ENCODE data around the gene COX14. TPM values are rescaled to one million over a fixed set of nuclear protein-coding genes. Genes with fewer than 3 reads are reported as not detected.

COX14 gene
- polyA plus RNA-seq, 3 donors, result 49.0 to 57.9 (median 52.4) TPM

GRCh38 chr12:50104417-50105366 lies 7.3 kb upstream of the COX14 start:
- DNase-seq, result no peak

DNA sequence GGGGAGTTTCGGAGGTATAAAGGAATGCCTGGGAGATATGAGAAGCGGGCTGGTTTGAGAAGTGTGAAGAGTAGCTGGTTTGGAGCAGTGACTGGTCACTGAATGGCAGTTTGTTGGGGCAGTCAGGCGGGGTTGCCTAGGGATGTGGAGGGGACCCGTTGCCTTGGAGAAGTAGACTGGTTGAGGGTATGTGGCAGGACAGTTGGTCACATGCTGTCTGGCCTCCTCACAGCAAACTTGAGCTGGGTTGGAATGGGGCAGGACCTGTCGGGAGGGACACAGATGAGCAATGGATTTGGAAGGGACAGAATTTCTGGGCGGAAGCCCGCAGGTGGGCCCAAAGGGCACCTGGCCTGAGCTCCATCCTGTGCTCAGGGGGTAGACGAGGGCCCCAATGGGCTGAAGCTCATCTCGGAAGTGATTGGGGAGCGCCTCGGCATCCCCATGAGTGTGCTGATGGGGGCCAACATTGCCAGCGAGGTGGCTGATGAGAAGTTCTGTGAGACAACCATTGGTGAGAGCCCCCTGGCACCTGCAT lies 6.1 kb upstream of the COX14 start:
- no peak for DNase-seq

GRCh38 chr12:50106907-50107306 lies 5.1 kb upstream of the COX14 start:
- DNase-seq, result no peak

GRCh38 chr12:50107416-50108268 lies 4.4 kb upstream of the COX14 start:
- DNase-seq, result no peak

DNA sequence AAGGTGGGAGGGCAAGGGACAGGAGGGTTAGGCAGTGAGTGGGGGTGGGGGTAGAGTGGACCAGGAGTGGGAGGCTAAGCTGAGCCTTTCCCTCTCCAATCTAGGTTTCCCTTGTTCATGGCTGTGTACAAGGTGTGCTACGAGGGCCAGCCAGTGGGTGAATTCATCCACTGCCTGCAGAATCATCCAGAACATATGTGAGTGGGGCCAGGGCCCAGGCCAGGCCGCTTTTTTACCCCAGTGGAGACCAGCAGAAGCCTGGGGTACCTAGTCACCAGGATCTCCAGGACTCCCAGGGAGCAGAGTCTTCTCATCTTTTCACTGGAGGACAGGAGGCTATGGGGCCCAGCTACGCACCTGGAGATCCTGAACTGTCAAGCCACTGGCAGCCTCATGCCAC lies 2.7 kb upstream of the COX14 start:
- DNase-seq, result no peak

DNA sequence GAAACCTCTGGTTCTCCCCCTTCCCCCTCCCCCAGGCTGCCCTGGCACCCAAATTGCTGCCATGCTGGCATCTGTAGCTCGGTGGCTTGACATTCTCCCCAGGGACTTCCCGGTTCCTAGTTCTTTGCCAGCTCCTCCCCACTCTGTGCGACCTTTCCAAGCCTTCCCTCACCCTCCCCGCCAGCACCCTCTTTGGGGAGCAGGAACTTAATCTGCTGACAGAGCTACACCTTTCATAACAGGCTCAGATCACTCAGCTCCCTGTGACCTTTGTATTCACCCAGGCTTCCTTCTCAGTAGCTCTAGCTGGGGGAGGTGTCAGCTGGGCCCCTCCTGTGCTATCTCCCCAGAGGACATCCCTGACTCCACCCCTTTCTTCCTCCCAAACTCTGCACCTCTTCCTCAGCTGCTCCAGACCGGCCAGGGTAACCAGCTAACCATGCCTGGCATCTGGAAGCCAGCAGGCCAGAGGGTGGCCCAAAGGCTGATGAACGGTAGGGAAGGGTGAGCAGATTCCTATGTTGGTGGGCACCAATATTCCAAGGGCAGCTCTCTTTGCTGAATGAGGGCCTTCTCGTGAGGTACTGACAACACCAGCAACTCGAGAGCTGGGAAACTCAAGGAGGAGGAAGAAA lies 1.8 kb upstream of the COX14 start:
- DNase-seq, result no peak

DNA sequence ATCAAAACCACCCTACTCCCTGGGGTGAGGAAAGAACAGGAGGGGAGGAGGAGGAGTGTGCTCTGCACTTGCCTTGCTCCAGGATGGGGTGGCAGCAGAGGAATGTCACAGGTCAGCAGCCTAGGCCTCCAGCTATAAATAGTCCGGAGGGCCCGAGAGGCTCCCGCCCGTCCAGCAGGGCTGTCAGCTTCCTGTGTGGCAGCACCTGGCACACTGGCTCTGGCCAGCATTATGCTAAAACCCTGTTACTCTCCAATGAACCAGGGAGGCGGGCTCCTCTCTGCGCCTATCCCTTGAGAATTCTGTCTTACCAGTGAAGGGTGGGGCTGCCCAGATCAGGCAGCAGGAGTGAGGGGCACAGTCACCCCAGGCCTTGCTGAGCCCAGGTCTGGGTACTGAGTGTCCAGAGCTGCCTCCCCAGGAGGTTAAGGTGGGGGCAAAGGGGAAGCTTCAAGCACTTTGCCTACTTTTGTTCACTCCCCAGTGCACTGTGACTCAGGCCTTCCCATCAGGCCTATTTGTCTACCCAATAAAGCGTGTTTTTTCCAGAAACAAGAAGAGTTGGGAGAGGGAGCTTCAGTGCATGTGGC lies 1.2 kb upstream of the COX14 start:
- DNase-seq, result peak; percentile 87

DNA sequence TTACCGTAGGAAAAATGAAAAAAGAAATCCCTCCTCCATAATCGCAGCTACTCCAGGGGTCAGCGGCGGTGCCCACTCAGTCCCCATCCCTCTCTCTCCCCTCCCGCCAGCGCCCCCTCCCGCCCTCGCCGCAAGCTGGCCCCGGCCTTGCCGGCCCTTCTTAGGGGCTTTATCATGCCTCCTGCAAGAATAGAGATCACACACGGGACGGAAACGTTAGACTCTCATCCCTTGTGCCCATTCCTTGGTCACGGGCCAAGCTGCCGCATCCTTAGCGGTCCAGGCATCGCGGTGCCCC lies 692 bp upstream of the COX14 start:
- no peak for DNase-seq

DNA sequence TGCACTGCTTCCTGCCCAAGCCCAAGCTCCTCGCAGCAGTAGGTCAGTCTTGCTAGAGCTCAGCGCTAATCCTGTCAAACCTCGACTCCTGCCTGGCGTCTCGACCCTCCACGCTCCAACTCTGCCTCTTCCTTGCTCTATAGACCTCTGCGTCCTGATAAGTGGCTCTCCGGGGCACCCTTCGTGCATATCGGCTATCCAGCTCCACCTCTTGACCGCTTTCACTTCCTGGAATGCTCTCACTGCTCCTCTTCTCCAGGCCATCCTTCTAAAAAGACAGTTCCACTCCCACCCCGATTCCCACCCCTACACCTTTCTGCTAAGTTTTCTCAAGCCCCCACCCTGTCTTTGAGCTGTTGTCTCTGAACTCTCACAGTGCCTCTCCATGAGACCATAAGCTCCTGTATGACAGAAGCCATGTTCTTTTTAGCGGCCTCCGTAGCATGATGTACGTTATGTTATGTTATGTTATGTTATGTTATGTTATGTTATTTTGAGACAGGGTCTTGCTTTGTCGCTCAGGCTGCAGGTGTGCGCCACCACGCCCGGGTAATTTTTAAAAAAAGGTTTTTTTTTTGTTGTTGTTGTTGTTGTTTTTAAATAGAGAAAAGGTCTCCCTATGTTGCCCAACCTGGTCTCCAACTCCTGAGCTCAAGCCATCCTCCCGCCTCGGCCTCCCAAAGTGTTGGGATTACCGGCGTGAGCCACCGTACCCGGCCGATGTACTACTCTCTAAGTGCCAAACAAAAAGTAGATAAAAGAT lies 601 bp downstream of the COX14 start:
- peak; percentile 26 for DNase-seq

GRCh38 chr12:50117057-50117622 lies 5.1 kb downstream of the COX14 start:
- no peak for DNase-seq

DNA sequence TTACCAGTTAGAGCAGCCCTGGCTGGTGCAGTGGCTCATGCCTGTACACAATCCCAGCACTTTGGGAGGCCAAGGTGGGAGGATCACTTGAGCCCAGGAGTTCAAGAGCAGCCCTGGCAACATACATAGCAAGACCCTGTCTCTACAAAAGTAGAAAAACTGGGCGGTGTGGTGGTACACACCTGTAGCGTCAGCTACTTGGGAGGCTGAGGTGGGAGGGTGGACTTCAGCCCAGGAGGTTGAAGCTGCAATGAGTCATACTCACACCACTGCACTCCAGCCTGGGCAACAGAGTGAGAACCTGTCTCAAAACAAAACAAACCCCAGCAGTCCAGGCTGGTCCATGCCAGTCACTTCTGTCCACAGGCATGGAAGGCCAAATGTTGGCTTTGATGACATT lies 7.4 kb downstream of the COX14 start:
- DNase-seq, result no peak

DNA sequence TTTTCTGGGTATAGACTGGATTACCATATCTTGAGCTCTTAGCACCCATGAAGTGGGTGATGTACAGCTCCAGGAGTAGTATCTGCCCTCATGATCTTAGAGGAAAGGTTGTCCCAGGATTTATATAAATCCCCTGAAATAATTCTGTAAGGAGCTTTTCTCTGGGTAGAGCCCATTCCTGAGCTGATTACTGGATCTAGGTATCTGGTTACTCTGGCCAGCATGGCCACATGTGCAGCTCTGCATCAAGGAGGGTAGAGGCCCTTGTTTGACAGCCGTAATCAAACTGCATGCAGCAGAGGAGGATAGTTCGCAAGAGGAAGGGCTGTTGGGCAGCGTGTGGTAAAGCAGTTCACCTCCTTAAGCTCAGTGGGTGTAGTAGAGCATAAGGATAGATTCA lies 8.5 kb downstream of the COX14 start:
- no peak for DNase-seq

- no peak for DNase-seq
Measured at GRCh38 chr12:50120953-50121352, 8.9 kb downstream of the COX14 start.

GRCh38 chr12:50121641-50122040 lies 9.6 kb downstream of the COX14 start:
- no peak for DNase-seq

DNA sequence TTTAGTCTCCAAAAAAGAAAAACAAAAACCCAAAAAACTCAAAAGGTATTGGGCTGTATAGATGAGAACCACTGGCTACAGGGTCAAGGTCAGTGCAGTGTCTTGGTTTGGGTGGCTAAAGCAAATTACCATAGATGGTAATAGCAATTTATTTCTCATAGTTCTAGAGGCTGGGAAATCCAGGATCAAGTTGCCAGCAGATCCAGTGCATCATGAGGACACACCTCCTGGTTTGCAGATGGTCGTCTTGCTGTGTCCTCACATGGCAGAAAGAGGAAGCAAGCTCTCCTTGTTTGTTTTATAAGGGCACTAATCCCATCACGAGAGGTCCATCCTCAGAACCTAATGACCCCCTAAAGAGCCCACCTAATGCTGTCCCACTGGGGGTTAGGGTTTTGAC lies 11.2 kb downstream of the COX14 start:
- no peak for DNase-seq

DNA sequence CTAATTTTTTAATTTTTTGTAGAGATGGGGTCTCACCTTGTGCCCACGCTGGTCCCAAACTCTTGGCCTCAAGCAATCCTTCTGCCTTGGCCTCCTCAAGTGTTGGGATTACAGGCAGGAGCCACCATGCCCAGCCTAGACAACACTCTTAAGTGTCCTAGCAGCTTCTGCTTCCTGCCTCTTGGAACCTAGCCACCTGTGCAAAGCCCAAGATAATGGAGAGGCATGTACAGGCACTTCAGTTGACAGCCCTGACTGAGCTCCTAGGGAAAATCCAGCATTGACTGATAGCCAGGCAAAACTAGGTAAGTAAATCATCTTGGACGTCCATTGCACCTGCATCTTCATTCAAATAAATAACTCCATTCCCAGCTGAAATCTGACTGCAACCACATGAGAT lies 15.5 kb downstream of the COX14 start:
- DNase-seq, result no peak

DNA sequence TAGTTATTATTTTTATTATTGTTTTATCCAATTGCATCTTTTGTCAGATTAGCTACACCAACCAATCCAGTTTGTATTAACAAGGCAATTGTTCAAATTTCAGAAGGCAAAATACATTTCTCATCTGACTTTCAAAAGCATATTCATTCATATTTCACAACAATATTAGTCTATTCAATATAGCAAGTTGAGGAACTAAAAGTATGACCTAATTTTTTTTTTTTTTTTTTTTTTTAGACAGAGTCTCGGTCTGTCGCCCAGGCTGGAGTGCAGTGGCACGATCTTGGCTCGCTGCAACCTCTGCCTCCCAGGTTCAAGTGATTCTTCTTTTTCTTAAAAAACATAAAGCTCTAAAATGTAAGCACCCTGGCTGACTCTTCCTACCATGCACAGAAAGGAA lies 17.3 kb downstream of the COX14 start:
- DNase-seq, result no peak

- DNase-seq, result no peak
Measured at GRCh38 chr12:50132505-50133135, 20.6 kb downstream of the COX14 start.

GRCh38 chr12:50142993-50143392 lies 31.0 kb downstream of the COX14 start:
- DNase-seq, result no peak

DNA sequence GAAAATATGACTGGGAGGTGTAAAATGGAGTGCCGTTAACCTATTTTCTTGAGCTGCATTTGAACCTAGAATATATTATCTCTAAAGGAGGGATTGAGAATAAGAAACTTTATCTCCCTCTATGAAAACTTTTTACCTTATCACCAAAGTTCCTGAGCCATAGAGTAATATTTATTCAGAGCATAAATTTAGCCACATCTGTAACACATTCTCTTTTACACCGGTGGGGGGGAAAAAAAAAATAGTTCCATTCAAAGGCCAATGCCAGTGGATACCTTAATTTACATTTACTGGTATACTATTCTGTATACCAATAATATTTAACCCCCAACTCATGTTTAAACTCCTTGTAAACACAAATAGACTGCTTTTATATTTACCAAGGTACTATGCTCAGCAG lies 33.4 kb downstream of the COX14 start:
- DNase-seq, result no peak
